HepG2 (cell line): ENCODE measurements around the gene NECAB2. TPM values are rescaled to one million over a fixed set of nuclear protein-coding genes. Genes with fewer than 3 reads are reported as not detected.

Experiments
- DMTF1 ChIP-seq: sonication (generic); formaldehyde crosslinking; IDR thresholded peaks from 2 replicates; pipeline ENCODE4 v1.4.0; 2020; ENCODE audit warnings: mild to moderate bottlenecking, missing genetic modification reagents
- ESRRA ChIP-seq: sonication (generic); formaldehyde crosslinking; IDR thresholded peaks from 2 replicates; pipeline ENCODE4 v1.5.1; 2020; ENCODE audit warnings: mild to moderate bottlenecking, low read depth, missing genetic modification reagents
- GZF1 ChIP-seq: sonication (generic); formaldehyde crosslinking; IDR thresholded peaks from 2 replicates; pipeline ENCODE4 v1.5.1; 2020; ENCODE audit warnings: mild to moderate bottlenecking, missing genetic modification reagents
- MAFF ChIP-seq: IDR thresholded peaks from 2 replicates; pipeline ENCODE4 v1.6.1; 2011; ENCODE audit warnings: low read depth, low read length, improper control_type of control experiment
- SRSF1 ChIP-seq: fragments of 200-400 bp; formaldehyde crosslinking; optimal IDR thresholded peaks from 2 replicates; pipeline ENCODE3; 2017; ENCODE audit warnings: mild to moderate bottlenecking, low read depth, low read length, moderate library complexity
- YEATS4 ChIP-seq: sonication (generic); formaldehyde crosslinking; IDR thresholded peaks from 2 replicates; pipeline ENCODE4 v1.4.0; 2020; ENCODE audit warnings: missing genetic modification reagents, borderline replicate concordance
- ZNF510 ChIP-seq: sonication (generic); formaldehyde crosslinking; IDR thresholded peaks from 2 replicates; pipeline ENCODE4 v1.4.0; 2020; ENCODE audit warnings: low read depth, mild to moderate bottlenecking, missing genetic modification reagents
- polyA plus RNA-seq, 8 experiments: library from polyadenylated mRNA; depleted of rRNA in 3 of 8; stranded (reverse) in 7 of 8; unstranded in 1 of 8; fragments of >200 nt; fragmentation: Illumina TruSeq in 4 of 8; extraction: Trizol in 4 of 8; gene quantifications; 2 replicates each; pipeline versions ENCODE4 v1.2.1 to v1.2.3, GENCODE V29; 2011 to 2016; ENCODE audit warnings: low read depth in 4 of 8, missing spikeins in 1 of 8, mixed read lengths in 1 of 8; ENCODE audit not compliant: insufficient read depth in 1 of 8
- total RNA-seq, 5 experiments: library from RNA; depleted of rRNA; stranded (reverse); fragments of >200 nt; fragmentation: Illumina TruSeq; extraction: Trizol; gene quantifications; 2 replicates each; pipeline ENCODE4 v1.2.3, GENCODE V29; 2016; ENCODE audit warnings: low read depth in 1 of 5
- TF ChIP-seq, protein P1 (sequence below): sonication (generic); formaldehyde crosslinking; IDR thresholded peaks from 2 replicates; pipeline ENCODE4 v1.5.1; 2020; ENCODE audit warnings: missing genetic modification reagents, mild to moderate bottlenecking, borderline replicate concordance
- TF ChIP-seq, protein P2 (sequence below): sonication (generic); formaldehyde crosslinking; IDR thresholded peaks from 2 replicates; pipeline ENCODE4 v1.4.0; 2020; ENCODE audit warnings: mild to moderate bottlenecking, missing genetic modification reagents, borderline replicate concordance
- TF ChIP-seq, protein P3 (sequence below): sonication (generic); formaldehyde crosslinking; IDR thresholded peaks from 2 replicates; pipeline ENCODE4 v1.5.0; 2020; ENCODE audit warnings: missing genetic modification reagents

NECAB2 gene
- total and polyA plus RNA-seq, 2 of the 13 experiments (the other 11 are each of a cell fraction or from before 2014, with no cell fraction given) = 0.21 to 0.49 TPM

DNA sequence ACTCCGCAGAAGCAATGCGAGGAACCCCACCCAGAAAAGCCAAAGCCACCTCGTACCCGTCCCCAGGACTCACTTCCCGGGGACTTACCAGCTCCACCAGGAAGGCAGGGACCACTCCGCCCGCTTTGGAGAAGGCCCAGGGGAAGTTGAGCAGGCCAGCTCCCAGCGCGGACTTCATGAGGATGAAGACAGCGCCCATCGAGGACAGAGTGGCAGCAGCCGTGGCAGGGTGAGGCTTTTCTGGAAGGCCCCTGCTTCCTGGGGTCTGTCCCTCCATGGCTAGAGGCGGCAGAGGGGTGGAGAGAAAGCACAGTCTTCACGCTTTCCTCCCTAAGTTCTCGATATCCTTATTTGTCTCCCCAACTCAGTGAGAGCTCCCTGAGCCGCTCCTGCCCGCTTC, 73.8 kb downstream of the NECAB2 start (continued):
- TF ChIP-seq, protein P1, sequence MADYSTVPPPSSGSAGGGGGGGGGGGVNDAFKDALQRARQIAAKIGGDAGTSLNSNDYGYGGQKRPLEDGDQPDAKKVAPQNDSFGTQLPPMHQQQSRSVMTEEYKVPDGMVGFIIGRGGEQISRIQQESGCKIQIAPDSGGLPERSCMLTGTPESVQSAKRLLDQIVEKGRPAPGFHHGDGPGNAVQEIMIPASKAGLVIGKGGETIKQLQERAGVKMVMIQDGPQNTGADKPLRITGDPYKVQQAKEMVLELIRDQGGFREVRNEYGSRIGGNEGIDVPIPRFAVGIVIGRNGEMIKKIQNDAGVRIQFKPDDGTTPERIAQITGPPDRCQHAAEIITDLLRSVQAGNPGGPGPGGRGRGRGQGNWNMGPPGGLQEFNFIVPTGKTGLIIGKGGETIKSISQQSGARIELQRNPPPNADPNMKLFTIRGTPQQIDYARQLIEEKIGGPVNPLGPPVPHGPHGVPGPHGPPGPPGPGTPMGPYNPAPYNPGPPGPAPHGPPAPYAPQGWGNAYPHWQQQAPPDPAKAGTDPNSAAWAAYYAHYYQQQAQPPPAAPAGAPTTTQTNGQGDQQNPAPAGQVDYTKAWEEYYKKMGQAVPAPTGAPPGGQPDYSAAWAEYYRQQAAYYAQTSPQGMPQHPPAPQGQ (CRISPR knock-in tag) = no peak
- TF ChIP-seq MAFF = no peak
- TF ChIP-seq, protein P2, sequence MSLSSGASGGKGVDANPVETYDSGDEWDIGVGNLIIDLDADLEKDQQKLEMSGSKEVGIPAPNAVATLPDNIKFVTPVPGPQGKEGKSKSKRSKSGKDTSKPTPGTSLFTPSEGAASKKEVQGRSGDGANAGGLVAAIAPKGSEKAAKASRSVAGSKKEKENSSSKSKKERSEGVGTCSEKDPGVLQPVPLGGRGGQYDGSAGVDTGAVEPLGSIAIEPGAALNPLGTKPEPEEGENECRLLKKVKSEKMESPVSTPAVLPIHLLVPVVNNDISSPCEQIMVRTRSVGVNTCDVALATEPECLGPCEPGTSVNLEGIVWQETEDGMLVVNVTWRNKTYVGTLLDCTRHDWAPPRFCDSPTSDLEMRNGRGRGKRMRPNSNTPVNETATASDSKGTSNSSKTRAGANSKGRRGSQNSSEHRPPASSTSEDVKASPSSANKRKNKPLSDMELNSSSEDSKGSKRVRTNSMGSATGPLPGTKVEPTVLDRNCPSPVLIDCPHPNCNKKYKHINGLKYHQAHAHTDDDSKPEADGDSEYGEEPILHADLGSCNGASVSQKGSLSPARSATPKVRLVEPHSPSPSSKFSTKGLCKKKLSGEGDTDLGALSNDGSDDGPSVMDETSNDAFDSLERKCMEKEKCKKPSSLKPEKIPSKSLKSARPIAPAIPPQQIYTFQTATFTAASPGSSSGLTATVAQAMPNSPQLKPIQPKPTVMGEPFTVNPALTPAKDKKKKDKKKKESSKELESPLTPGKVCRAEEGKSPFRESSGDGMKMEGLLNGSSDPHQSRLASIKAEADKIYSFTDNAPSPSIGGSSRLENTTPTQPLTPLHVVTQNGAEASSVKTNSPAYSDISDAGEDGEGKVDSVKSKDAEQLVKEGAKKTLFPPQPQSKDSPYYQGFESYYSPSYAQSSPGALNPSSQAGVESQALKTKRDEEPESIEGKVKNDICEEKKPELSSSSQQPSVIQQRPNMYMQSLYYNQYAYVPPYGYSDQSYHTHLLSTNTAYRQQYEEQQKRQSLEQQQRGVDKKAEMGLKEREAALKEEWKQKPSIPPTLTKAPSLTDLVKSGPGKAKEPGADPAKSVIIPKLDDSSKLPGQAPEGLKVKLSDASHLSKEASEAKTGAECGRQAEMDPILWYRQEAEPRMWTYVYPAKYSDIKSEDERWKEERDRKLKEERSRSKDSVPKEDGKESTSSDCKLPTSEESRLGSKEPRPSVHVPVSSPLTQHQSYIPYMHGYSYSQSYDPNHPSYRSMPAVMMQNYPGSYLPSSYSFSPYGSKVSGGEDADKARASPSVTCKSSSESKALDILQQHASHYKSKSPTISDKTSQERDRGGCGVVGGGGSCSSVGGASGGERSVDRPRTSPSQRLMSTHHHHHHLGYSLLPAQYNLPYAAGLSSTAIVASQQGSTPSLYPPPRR (CRISPR knock-in tag) = no peak
- TF ChIP-seq, protein P3, sequence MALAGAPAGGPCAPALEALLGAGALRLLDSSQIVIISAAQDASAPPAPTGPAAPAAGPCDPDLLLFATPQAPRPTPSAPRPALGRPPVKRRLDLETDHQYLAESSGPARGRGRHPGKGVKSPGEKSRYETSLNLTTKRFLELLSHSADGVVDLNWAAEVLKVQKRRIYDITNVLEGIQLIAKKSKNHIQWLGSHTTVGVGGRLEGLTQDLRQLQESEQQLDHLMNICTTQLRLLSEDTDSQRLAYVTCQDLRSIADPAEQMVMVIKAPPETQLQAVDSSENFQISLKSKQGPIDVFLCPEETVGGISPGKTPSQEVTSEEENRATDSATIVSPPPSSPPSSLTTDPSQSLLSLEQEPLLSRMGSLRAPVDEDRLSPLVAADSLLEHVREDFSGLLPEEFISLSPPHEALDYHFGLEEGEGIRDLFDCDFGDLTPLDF (CRISPR knock-in tag) = no peak
- no peak for TF ChIP-seq YEATS4 (CRISPR knock-in tag)
- no peak for TF ChIP-seq DMTF1
- no peak for TF ChIP-seq SRSF1
- TF ChIP-seq GZF1 (CRISPR knock-in tag) = no peak
- no peak for TF ChIP-seq ZNF510 (CRISPR knock-in tag)
- TF ChIP-seq ESRRA (CRISPR knock-in tag) = no peak
- TF ChIP-seq, all 625 proteins: peak for 0
